GM18907 (cell line): ENCODE results near the gene TP63.

Experiments
- ATAC-seq: cut with Tn5 transposase; IDR thresholded peaks from one replicate; pipeline ENCODE4 v1.9.1; 2021; ENCODE audit warnings: mild to moderate bottlenecking, moderate library complexity; ENCODE audit not compliant: unreplicated experiment

Gene TP63

DNA sequence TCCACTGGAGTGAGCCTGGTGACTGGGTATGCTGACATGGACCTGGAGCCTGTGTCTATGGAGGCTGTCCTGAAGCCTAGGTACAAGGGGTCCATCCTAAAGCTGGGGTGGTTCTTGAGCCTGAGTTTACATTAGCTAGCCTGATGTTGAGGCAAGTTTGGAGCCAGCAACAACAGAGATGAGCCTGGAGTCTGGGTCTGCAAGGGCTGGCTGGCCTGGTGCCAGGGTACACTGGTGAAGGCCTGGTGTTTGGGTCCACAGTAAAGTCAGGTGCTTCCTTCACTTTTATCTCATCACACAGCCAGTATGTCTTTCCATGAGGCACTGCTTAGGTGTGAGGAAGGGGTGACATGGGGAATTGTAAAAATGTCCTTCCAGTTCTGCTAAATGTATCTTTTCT, 49.5 kb downstream of the TP63 start:
- no peak for ATAC-seq

DNA sequence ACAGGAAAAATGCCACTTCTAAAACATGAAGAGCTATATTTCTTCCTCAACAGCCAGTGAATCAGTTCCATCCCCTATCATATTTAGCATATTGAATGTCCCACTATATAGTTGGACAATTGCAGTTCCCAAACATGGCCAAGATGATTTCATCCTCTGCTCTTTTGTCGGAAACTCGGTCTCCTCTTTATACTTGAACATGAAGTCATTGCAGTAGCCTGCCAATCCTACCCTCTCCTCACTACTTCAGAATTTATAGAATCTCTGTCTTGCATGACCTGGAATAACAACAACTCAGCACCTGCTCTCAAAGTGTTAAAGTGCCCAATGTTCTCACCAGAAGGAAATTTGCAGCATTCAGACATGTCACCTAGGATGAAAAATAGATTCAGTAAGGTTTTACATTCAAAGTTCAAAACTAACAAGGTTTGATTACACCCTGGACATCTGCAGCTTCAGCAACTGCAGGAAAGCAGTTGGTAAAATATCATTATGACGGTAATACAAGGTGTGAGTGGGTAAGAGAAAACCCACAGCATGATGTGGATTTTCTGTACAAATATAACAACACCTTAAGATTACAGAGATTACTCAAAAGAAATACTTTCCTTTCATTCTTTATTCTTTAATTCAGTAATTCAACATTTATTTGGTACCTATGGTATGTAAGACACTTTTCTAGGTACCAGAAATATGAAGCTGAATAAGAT, 52.5 kb downstream of the TP63 start:
- no peak for ATAC-seq

DNA sequence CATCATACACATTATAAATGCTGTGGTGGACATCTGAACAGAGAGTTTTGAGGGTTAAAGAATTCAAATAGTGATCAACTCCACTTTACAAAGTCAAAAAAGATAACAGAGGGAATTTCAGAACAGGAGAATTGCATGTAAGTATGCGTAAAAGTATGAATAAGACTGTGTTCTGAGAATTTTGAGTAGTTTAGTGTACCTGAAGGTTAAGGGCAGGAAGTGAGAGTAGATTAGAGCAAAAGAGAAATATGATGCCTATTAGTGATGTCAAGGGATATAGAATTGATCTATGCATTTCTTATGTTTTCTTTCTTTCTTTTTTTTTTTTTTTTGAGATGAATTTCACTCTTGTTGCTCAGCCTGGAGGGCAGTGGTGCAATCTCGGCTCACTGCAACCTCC, 53.1 kb downstream of the TP63 start:
- ATAC-seq: no peak

DNA sequence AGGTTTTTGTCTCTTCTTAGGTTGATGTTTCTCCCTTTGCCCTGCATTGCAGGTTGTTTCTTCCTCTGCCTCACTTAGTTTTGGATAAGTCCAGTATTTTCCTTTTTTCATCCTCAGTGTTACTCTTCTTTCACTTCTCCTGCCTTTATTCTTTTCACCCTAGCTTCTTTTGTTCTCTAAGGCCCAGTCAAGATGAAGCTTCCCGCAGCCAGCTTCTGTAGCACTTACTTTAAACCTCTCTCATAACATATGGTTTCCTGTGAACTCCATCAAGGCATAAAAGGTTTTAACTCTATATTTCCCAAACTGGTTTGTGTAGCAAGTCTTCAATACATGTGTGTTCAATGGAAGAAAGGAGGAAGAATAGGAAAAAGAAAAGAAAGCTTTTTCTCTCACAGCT, 54.1 kb downstream of the TP63 start:
- no peak for ATAC-seq

DNA sequence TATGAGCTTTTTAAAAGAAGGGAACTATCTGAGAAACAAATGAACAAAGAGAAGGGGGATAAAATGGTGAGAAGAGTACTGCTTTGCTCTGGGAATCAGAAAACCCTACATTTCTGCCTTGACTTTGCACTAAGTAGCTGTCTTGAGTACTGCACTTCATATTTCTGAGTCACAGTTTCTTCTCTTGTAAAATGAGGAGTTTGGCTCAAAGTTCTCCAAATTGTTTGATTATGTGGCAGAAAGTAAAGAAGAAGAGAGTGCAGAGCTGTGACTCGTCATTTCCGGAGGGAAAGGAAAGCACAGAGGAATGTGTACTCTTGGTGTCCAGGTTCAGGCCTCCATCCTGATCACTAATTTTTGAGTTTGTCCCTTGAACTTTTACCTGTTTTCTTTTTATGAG, 54.7 kb downstream of the TP63 start:
- no peak for ATAC-seq

DNA sequence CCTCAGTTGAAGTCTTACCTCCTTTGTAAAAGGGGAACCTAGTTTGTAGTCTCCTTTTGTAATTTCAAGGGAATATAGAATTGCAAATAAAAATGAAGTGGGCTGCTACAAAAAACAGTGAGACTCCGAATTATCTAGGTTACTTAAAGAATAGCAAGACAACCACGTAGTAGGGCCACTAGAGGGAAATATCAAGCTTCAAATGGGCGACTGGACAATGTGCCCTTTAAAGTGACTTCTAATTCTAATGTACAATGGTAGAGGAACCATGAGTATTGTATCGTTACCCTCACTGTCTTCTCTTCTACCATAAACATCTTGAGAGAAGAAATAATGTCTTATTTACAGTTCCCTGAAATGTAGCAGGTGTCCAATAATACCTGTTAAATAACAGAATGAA, 56.3 kb downstream of the TP63 start:
- ATAC-seq: no peak

DNA sequence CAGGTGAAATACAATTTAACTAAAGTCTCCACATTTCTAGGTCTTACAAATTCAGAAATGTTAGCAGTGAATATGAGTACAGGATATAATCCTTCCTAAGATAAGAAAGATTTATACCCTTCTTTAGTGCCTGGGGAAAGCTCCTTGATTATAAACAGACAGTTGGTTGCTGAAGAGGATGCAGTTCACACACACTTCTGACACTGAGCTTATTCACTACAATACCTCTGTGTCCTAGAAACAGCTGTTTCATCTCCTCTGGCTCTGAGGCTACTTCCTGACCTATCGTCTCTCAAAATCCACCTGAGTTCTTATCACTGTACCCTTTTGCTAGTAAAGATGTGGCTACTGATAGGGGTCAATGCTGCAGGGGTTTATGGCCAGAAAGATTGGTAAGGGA, 57.1 kb downstream of the TP63 start:
- ATAC-seq: no peak

DNA sequence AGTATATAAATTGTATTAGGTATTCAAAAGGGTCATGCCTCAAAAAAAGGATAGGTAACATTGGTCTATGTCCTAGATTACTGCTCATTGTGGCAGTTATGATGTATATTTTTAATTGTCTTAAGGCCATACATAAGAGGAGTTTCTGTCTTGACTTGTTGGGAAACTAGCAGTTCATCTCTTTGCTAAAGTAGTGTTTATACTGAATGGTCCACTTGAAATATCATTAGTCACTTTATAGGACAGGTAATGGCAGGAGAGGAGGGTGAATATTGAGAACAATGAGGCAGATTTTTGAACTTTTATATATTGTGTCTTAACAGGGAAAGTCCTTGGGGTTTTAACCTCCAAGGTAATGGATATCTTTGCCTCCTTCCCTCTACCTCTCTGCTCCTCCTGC, 58.4 kb downstream of the TP63 start:
- no peak for ATAC-seq

DNA sequence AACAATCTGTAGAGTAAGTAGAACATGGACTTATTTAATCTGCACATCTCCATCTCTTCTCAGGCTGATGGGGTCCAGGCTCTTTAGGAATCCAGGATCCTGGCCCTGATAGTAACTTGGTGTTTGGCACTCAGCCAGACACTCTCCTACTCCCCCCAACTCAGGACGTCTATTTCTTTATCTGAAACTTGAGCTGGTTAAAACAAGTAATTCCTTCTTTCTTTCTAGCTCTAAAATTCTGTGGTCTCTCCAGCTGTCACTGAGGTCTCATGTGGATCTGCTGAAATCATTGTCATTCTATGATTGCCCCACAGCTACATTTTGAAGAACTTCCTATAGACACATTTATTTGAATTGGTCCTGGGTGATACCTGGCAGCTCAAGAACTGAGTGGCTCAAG, 59.0 kb downstream of the TP63 start:
- ATAC-seq: no peak

DNA sequence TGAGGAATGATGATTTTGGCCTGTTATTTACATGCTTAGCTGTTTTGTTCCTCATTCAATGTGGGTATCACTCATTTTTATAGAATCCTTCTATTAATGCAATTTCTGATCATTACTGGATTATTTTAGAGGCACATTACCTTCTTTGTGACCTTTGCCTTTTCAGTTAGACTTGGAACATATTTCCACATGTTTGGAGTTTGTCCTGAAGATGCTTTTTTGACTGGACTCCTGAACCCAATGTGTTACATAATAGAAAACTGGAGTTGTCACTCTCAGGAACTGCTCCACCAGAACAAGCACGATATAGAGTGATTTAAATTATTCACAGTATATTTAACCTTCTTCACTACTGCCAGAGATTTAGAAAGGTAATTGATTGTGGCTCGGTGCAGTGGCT, 59.5 kb downstream of the TP63 start:
- no peak for ATAC-seq

DNA sequence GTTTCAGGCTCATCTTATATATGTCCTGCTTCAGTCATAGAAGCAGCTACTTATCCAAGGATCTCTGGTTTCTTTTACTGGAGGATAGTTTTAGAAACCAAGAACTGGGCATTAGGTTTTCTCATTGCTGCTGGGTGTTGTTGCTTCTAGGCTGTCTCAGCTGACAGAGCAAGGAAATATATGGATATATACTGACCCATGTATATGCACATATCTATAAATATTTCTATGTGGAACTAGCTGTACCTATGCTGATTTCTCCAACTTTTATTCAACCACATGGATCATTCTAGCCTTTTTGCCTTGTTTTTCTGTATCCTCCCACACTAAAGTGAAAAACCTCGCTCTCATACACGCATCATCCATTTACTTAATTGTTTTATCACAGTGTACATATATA, 64.2 kb downstream of the TP63 start:
- no peak for ATAC-seq

DNA sequence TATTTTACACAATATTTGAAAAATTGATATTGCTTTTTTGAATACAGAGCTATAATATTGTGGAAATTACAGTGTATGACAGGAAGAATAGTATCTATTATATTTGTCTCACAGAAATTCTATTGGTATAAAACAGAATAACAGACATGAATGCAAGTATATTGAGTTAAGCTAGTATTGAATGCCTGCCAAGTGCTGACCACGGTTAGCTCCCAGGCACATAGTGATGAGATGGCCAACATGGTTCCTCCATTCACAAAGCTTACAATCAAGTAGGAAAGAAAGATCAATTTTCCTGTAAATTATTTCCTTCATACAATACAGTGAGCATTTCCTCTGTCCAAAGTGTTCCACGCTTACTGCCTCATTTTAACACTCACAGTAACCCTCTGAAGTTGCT, 67.6 kb downstream of the TP63 start:
- ATAC-seq: no peak

DNA sequence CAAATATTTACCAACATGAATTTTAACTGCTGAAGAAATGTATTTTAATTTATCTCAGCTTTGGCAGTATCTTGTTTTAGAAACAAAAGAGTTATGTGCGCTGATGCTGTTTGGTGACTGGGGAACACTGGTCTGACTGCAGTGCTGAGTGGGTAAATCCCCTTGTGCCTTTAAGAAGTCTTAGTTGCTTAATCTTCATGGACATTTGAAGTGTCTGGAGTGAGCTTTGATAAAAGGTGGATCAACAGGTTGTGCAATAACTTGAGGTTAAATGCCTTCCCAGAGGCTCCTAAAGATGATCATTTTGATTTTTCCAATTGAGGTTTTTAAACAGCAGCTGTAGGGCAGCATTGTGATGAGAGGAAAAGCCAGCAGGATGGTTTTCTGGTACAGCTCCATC, 68.7 kb downstream of the TP63 start:
- no peak for ATAC-seq

DNA sequence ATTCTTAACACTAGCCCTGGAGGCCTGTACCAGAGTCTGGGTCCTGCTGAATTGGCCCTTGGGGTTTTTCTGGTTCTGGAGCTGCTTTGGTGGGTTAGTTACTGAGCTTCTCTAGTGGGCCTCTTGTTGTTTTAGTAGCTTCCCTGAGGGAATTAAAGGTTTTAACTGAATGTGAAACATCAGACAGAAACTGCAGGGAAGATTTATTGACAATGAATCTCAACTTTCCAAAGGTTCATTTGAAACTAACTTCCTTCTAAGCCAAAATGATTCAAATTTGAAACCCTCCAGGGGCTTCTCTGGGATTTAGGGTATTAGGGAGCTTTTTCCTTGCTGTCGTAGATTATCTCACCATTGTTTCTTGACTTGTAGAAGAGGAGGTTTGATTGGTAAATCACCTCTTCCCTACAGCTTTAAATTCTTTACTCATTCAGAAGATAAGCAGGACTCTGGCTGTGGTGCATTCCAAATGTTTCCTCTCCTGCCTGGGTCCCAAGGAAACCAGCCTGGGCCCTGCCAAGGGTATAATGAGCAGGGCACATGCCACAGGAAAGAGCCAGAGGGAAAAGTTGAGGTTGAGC, 71.0 kb downstream of the TP63 start:
- no peak for ATAC-seq

DNA sequence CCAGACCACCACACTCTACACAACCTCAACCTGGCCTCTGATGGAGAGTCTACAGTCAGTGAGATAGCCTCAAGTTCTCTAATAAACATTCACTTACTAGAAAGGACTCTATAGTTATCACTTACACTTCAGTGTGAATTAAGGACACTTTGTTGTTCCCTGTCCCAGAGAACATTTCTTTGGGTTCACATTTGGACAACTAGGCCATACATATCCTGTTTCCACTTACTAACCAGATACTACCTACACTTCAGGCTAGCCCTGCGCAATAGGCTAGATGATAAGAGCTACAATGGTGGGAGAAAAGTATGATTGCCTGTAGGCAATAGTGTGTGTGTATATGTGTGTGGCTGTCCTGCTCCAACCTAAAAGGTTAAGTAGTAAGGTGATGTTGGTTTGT, 72.7 kb downstream of the TP63 start:
- ATAC-seq: no peak

DNA sequence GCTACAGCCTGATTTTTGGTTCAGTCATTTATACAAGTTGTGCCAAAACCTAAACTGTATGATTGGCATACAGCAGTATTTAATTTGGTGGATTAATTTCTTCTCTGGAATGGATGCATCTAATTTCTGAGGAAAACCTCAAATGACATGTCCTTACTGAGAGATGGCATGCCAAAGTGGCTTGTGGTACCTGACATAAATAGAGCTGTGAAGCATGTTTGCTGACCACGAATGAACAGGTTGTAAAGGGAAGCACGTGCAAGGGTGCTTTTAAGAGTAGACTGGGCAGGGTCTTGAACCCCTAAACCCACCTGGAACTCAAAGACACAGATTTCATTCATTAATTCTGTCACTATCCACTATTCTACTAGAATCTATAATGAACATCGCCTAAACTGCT, 77.2 kb downstream of the TP63 start:
- ATAC-seq: no peak

DNA sequence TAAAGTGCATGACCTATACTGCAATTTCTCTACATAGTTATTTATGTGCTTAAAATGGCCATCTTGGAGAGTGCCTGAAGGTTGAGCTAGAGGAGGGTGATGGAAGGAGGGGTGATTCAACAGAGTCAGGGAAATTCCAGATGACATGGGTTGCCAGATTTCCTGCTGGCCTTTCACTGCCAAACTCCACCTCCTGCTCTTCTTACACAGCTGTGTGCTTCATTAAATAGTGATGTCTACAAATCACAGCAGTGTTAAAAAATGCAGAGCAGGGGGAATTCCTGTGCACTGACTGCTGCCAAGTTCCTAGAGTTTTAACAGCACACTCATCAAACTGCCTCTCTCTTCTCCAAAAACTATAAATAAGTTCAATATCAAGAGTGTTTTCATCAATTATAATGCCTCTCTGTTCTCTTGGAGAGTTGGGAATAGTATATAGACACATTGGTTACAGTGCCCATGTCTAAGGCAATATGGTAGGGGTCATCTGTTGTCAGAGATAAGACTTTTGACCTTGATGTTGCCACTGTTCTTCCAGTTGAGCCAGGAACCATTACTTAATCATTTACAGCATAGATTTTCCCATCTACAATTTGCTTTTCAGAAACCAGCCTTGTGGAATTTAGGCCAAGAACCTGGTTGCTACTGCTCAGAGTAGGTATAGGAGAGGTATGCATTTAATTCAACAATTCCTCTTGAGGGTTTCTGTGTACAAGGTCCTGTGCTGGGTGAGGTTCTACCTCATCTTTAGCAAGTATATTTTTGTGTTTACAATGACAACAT, 79.6 kb downstream of the TP63 start:
- ATAC-seq: peak; percentile 80

DNA sequence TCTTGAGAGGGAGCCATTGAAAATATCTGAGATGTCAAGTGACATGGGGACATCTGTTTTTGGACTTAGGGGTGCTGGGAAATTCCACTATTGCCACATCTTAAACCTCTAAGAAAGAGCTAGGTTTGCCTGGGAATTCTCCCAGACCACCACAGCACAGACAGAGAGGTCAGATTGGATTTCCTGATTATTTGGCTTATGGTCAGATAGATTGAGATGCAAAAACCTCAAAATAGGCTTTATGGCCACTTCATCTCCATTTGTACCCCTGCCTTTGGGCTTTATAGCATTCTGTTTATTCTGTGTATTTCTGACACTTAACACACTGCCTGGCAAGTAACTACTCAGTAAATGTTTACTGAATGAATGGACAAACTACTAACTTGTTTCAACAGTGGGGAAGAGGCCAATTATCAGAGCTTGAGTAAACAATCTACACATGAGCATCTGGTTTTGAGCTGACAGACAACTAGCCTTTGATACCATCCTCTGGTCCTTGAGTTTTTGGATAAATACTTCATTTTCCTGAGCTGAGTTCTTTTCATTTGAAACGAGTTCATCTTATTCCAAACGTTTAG, 81.8 kb downstream of the TP63 start:
- ATAC-seq: no peak

DNA sequence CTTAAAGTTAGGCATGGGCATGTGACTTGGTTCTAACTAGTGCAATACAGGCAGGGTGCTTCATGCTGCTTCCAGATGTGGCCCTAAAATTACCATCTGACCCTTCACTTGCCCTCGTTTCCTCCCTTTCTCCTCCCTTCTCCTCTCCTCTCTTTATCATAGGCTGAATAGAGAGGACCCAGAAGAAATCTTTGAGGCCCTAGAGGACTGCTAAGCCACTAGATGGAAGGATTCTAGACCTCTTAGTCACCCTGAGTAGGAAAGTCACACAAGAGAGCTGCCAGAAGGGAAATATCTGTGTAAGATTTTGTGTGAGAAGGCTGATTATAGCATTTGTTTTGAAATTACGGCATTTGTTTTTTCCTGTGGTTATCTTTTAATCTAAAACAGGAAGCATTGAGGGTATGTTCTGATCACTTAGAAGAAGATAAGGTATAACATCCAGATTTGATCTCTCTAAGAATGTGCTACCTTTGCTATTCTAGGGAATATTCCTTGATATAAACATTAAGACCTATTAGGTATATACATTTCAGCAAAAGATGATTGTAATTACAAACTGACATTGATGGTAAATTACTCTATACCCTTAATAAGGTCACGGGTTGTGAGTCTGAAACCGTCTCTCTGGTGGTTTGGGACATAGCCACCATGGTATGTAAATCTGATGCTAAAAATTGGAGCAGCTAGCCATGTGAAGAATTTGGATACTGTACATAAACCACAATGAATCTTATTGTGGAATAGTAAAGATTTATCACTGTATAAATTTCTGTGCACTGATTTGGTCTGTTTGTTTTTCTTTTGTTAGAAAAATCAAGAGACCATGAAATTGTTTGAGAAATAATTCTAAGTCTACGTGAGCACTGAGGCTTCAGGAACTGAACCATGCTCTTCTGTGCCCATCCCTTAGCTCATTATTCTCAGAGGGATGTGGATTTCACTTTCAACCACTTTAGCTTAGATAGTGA, 84.1 kb downstream of the TP63 start:
- ATAC-seq: no peak

DNA sequence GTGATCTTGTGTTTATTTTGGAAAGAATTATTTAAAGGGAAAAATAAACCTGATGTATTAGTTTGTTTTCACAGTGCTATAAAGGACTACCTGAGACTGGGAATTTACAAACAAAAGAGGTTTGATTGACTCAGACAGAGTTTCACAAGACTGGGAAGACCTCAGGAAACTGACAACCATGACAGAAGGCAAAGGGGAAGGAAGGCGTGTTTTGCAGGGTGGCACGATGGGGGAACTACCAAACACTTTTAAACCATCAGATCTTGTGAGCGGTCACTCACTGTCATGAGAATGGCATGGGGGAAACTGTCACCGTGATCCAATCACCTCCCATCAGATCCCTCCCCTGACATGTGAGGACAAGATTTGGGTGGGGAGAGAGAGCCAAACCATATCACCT, 87.0 kb downstream of the TP63 start:
- ATAC-seq: no peak
